CD4-positive, alpha-beta T cell treated with Interleukin-17A for 1 hour (primary cell): ENCODE data around the gene MBOAT7.
"Not testable (repeated sequence)": the region's sequence is repeated elsewhere in the genome, so short reads cannot be mapped to it uniquely, and the experiment has no call there.

Experiments used
- DNase-seq: peaks from one replicate; pipeline ENCODE4 v3.0.0-alpha.2; 2020

MBOAT7 gene

GRCh38 chr19:54189145-54189734, at the start of gene MBOAT7:
Gene MBOAT7, minus strand, starts transcription at chr19:54189580. Its CDS starts 1,072 bp downstream, at chr19:54188508.
- DNase-seq = no peak

GRCh38 chr19:54233941-54234340, 44.6 kb upstream of the MBOAT7 start:
- DNase-seq = no peak

- DNase-seq = peak; percentile 87
Measured at GRCh38 chr19:54231077-54231931, 41.9 kb upstream of the MBOAT7 start.

- DNase-seq = no peak
Measured at GRCh38 chr19:54230031-54230430, 40.7 kb upstream of the MBOAT7 start.

GRCh38 chr19:54229146-54229545, 39.8 kb upstream of the MBOAT7 start:
- DNase-seq = no peak

- not testable (repeated sequence) for DNase-seq
Measured at GRCh38 chr19:54224619-54225018, 35.2 kb upstream of the MBOAT7 start.

GRCh38 chr19:54223937-54224281, 34.5 kb upstream of the MBOAT7 start:
- not testable (repeated sequence) for DNase-seq

GRCh38 chr19:54223277-54223936, 34.0 kb upstream of the MBOAT7 start:
- not testable (repeated sequence) for DNase-seq

- not testable (repeated sequence) for DNase-seq
Measured at GRCh38 chr19:54222474-54223276, 33.3 kb upstream of the MBOAT7 start, which contains the start of gene LILRB3. Gene LILRB3, minus strand, starts transcription at chr19:54223007. Its CDS starts 31 bp downstream, at chr19:54222976.

- not testable (repeated sequence) for DNase-seq
Measured at GRCh38 chr19:54221947-54222346, 32.6 kb upstream of the MBOAT7 start.

GRCh38 chr19:54219702-54220101, 30.3 kb upstream of the MBOAT7 start:
- not testable (repeated sequence) for DNase-seq

GRCh38 chr19:54218960-54219661, 29.7 kb upstream of the MBOAT7 start:
- DNase-seq = no peak

- no peak for DNase-seq
Measured at GRCh38 chr19:54218259-54218658, 28.9 kb upstream of the MBOAT7 start.

- not testable (repeated sequence) for DNase-seq
Measured at GRCh38 chr19:54217517-54218247, 28.3 kb upstream of the MBOAT7 start.

GRCh38 chr19:54216869-54217268, 27.5 kb upstream of the MBOAT7 start:
- DNase-seq = no peak

GRCh38 chr19:54214734-54215133, 25.4 kb upstream of the MBOAT7 start:
- not testable (repeated sequence) for DNase-seq

- not testable (repeated sequence) for DNase-seq
Measured at GRCh38 chr19:54214217-54214616, 24.8 kb upstream of the MBOAT7 start.

- no peak for DNase-seq
Measured at GRCh38 chr19:54211235-54211634, 21.9 kb upstream of the MBOAT7 start.

GRCh38 chr19:54209811-54210494, 20.6 kb upstream of the MBOAT7 start:
- no peak for DNase-seq

GRCh38 chr19:54209058-54209810, 19.9 kb upstream of the MBOAT7 start:
- no peak for DNase-seq
